ENCODE data around the gene ZNF679.
"Not testable (repeated sequence)": the region's sequence is repeated elsewhere in the genome, so short reads cannot be mapped to it uniquely, and the experiment has no call there.

ZNF679 gene

DNA sequence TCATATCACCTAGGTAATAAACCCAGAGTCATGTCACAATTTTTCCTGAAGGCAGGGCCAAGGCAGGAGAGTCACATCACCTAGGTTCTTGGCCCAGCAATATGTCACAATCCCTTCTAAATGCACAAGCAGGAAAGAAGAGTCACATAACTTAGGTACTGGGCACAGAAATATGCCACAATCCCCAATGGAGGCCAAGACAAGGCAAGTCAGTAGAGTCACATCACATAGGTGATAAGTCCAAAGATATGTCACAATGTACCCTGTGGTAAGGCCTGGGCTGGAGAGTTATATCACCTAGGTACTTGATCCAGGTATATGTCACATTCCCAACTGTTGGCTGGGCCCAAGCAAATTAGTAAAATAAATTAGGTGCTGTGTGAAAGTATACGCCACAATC lies at the start of gene ZNF679:
Gene ZNF679, plus strand, starts transcription at position 301 of the 400 bp plus-strand sequence. CDS start 20,644 bp downstream, outside the sequence.
- H3K27me3 Mint-ChIP-seq; H3K4me3 Mint-ChIP-seq; intact Hi-C loops (cut with micrococcal nuclease); H3K27ac Mint-ChIP-seq; H3K36me3 Mint-ChIP-seq (ENCODE audit: low read depth); H3K4me1 Mint-ChIP-seq (ENCODE audit: low read depth): not testable (repeated sequence)
- H3K9me3 Mint-ChIP-seq, result peaks cover 82% of the 10 kb centered on the region

DNA sequence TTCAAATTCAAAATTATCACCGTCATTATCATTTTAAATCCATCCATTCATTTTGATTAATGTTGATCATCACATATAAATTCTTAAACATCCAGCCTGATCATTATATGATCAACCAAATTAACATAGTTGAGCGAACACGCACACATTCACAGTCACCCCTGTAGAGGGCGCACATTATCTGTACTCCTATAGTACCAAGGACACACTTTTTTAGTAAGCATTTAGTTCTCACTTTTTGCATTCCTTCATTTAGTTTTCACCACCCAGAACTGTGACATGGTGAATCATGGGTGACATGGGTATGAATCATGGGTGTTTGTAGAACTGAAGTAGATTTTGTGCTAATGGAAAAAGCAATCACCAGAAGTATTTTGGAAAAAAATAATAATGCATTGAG lies 47.3 kb upstream of the ZNF679 start:
- peaks cover 10% of the 10 kb centered on the region for H3K27me3 Mint-ChIP-seq
- H3K9me3 Mint-ChIP-seq, result peaks cover 35% of the 10 kb centered on the region
- intact Hi-C loops (cut with micrococcal nuclease), result no loop called here
- no peaks in the 10 kb centered on the region for H3K36me3 Mint-ChIP-seq (ENCODE audit: low read depth)
- no peak overlapping the region for H3K27ac Mint-ChIP-seq
- H3K4me3 Mint-ChIP-seq, result no peak overlapping the region
- no peaks in the 10 kb centered on the region for H3K4me1 Mint-ChIP-seq (ENCODE audit: low read depth)

GRCh38 chr7:64181586-64181985 lies 46.7 kb upstream of the ZNF679 start:
- H3K4me3 Mint-ChIP-seq, result no peak overlapping the region
- no peaks in the 10 kb centered on the region for H3K36me3 Mint-ChIP-seq (ENCODE audit: low read depth)
- intact Hi-C loops (cut with micrococcal nuclease), result no loop called here
- no peak overlapping the region for H3K27ac Mint-ChIP-seq
- H3K9me3 Mint-ChIP-seq, result peaks cover 35% of the 10 kb centered on the region
- H3K27me3 Mint-ChIP-seq, result peaks cover 10% of the 10 kb centered on the region
- no peaks in the 10 kb centered on the region for H3K4me1 Mint-ChIP-seq (ENCODE audit: low read depth)

DNA sequence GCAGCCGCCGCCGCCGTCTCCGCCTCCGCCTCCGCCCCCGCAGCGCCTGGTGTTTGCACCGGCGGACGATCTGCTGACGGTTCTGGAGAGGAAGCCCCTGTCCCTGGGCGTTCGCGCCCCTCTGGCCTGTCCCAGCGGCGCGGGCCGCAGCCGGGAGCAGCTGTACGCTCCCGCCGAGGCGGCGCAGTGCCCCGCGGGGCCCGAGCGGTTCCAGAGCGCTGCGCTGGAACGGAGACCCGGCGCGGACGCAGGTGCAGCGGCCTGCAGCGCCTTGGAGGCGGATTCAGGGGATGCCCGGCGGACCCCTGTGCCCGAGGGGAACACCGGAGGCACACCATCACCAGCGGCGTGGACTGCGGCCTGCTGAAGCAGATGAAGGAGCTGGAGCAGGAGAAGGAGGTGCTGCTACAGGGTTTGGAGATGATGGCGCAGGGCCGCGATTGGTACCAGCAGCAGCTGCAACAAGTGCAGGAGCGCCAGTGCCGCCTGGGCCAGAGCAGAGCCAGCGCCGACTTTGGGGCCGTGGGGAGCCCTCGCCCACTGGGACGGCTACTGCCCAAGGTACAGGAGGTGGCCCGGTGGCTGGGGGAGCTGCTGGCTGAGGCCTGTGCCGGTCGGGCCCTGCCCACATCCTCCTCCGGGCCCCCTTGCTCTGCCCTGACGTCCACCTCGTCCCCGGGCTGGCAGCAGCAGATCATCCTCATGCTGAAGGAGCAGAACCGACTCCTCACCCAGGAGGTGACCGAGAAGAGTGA lies 46.1 kb upstream of the ZNF679 start:
- Mint-ChIP-seq H3K27ac (no peak overlapping the region), H3K4me3 (no peak overlapping the region), H3K9me3 (peaks cover 35% of the 10 kb centered on the region), H3K36me3 (ENCODE audit: low read depth) (no peaks in the 10 kb centered on the region), H3K4me1 (ENCODE audit: low read depth) (no peaks in the 10 kb centered on the region), H3K27me3 (peaks cover 10% of the 10 kb centered on the region)
- intact Hi-C loops (cut with micrococcal nuclease), result loop anchor here (2.0 kb wide), 1 partner anchor 443 kb away; no protein-coding TSS in a partner anchor

DNA sequence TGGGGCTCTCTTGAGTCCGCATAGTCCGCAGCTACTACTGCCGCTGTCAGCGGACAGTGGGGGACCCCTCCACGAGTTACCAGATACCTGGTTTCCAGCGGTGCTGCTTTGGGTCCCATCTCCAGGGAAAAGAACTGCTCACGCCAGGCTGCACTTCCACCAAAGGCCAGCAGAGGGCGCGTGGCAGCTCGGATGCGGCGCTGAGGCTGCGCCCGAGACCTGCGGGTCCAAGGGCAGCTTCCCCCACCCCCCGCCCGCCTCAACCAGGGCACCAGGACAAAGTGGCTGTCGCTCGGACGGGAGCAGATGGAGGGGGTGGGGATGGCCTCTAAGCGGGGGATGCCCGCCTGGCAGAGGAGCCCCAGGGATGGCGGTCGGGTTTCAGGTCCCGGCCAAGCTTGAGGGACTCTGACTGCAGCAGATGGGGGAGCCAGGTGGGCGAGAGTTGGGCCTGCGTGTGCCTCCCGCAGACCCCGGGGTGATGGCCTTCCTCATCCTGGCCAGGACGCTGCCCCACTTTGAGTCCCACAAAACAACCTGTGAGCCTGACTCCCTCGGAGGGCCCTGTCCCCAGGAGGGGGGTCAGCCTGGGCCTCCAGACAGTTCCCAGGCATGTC lies 45.0 kb upstream of the ZNF679 start:
- intact Hi-C loops (cut with micrococcal nuclease), result loop anchor here (2.0 kb wide), 1 partner anchor 442 kb away; no protein-coding TSS in a partner anchor
- Mint-ChIP-seq H3K36me3 (ENCODE audit: low read depth) (no peaks in the 10 kb centered on the region), H3K27ac (no peak overlapping the region), H3K9me3 (peaks cover 39% of the 10 kb centered on the region), H3K4me1 (ENCODE audit: low read depth) (no peaks in the 10 kb centered on the region), H3K27me3 (peaks cover 10% of the 10 kb centered on the region), H3K4me3 (no peak overlapping the region)

DNA sequence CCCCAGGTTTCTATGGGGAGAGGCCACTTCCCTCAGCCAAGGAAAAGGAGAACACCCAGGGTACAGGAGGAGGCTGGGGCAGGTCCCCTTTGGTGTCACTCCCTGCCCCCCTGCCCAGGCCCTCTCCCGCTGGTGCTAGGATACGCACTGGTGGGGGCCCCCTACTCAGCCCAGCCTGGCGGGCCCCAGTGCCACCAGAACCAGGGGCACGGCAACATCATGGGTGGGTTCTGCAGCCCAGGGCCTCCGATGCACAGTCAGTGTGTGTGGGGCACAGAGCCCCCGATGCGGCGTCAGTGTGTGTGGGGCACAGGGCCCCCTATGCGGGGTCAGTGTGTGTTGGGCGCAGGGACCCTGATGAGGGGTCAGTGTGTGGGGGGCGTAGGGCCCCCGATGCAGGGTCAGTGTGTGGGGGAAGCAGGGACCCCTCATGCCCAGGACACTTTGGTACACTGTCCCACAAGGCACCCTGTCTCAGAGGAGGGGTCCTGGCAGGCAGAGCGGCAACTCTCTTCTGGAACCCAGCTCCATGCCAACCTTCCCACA lies 44.4 kb upstream of the ZNF679 start:
- H3K4me3 Mint-ChIP-seq, result no peak overlapping the region
- H3K4me1 Mint-ChIP-seq (ENCODE audit: low read depth), result no peaks in the 10 kb centered on the region
- H3K27ac Mint-ChIP-seq, result no peak overlapping the region
- intact Hi-C loops (cut with micrococcal nuclease), result loop anchor here (2.0 kb wide), 1 partner anchor 441 kb away; no protein-coding TSS in a partner anchor
- H3K9me3 Mint-ChIP-seq, result peaks cover 36% of the 10 kb centered on the region
- H3K36me3 Mint-ChIP-seq (ENCODE audit: low read depth), result no peaks in the 10 kb centered on the region
- H3K27me3 Mint-ChIP-seq, result peaks cover 10% of the 10 kb centered on the region

DNA sequence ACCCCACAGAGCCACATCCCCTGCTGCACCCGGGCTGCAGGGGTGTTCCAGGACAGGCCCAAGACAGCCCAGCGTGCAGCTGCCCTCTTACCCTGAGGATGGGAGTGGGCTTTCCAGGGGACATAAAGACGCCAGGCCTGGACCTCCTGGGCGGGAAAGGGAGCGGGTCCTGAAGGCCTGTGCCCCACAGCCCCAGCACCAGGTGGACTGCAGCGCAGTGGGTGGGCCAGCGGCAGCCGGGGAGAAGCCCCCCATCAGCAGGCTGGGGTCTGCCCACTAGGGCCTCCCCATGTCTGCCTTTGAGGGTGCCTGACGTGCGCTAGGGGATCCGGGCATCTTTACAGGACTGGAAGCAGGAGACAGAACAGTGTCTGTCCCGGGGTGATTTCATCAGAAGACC lies 43.9 kb upstream of the ZNF679 start:
- Mint-ChIP-seq H3K27me3 (peaks cover 10% of the 10 kb centered on the region), H3K9me3 (peaks cover 36% of the 10 kb centered on the region), H3K4me3 (no peak overlapping the region), H3K27ac (no peak overlapping the region), H3K36me3 (ENCODE audit: low read depth) (no peaks in the 10 kb centered on the region), H3K4me1 (ENCODE audit: low read depth) (no peaks in the 10 kb centered on the region)
- intact Hi-C loops (cut with micrococcal nuclease), result no loop called here

GRCh38 chr7:64187408-64187807 lies 40.9 kb upstream of the ZNF679 start:
- Mint-ChIP-seq H3K9me3 (peaks cover 38% of the 10 kb centered on the region), H3K27me3 (peaks cover 5% of the 10 kb centered on the region), H3K4me3 (no peak overlapping the region), H3K4me1 (ENCODE audit: low read depth) (no peaks in the 10 kb centered on the region), H3K36me3 (ENCODE audit: low read depth) (no peaks in the 10 kb centered on the region), H3K27ac (no peak overlapping the region)
- intact Hi-C loops (cut with micrococcal nuclease), result no loop called here

GRCh38 chr7:64192148-64192704 lies 36.0 kb upstream of the ZNF679 start:
- intact Hi-C loops (cut with micrococcal nuclease), result no loop called here
- Mint-ChIP-seq H3K27ac (no peak overlapping the region), H3K36me3 (ENCODE audit: low read depth) (no peaks in the 10 kb centered on the region), H3K4me1 (ENCODE audit: low read depth) (no peaks in the 10 kb centered on the region), H3K4me3 (no peak overlapping the region), H3K27me3 (no peaks in the 10 kb centered on the region), H3K9me3 (peaks cover 55% of the 10 kb centered on the region)

DNA sequence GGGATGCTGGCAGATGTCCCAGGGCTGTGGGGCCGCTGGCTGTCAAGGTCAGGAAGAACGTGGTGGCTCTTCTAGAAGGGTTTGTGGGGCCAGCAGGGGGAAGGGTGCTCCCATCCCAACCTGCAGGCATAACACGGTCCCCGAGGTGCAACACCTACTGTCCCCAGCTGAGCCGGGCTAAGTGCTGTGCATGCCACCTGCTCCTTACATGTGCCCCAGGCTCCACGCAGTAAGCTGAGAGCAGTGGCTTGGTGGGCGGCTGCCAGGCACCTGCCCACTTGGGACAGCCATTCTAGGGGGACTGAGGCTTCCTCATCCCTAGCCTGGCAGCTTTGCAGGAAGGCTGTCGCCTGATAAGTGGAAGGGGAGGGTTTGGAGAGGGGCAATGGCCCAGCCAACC lies 35.5 kb upstream of the ZNF679 start:
- Mint-ChIP-seq H3K27me3 (no peaks in the 10 kb centered on the region), H3K9me3 (peaks cover 52% of the 10 kb centered on the region), H3K4me1 (ENCODE audit: low read depth) (no peaks in the 10 kb centered on the region), H3K27ac (no peak overlapping the region), H3K4me3 (no peak overlapping the region), H3K36me3 (ENCODE audit: low read depth) (no peaks in the 10 kb centered on the region)
- intact Hi-C loops (cut with micrococcal nuclease), result no loop called here

- Mint-ChIP-seq H3K4me3 (no peak within 1 kb of the TSS), H3K9me3 (peaks cover 79% of the 10 kb centered on the region), H3K27ac (no peak within 1 kb of the TSS), H3K4me1 (ENCODE audit: low read depth) (no peaks in the 10 kb centered on the region), H3K27me3 (no peaks in the 10 kb centered on the region), H3K36me3 (ENCODE audit: low read depth) (no peaks in the 10 kb centered on the region)
- intact Hi-C loops (cut with micrococcal nuclease), result no loop called here
Measured at GRCh38 chr7:64206903-64207302, 21.4 kb upstream of the ZNF679 start, which contains the start of gene ZNF735. ZNF735 (plus strand) TSS chr7:64207203; CDS start chr7:64207203, 0 bp downstream.

DNA sequence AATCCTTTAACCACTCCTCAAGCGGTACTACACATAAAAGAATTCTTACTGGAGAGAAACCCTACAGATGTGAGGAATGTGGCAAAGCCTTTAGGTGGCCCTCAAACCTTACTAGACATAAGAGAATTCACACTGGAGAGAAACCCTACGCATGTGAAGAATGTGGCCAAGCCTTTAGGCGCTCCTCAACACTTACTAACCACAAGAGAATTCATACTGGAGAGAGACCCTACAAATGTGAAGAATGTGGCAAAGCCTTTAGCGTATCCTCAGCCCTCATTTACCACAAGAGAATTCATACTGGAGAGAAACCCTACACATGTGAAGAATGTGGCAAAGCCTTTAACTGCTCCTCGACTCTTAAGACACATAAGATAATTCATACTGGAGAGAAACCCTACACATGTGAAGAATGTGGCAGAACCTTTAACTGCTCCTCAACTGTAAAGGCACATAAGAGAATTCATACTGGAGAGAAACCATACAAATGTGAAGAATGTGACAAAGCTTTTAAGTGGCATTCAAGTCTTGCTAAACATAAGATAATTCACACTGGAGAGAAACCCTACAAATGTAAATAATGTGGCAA lies 8.5 kb upstream of the ZNF679 start:
- H3K4me3 Mint-ChIP-seq; intact Hi-C loops (cut with micrococcal nuclease); H3K4me1 Mint-ChIP-seq (ENCODE audit: low read depth); H3K27me3 Mint-ChIP-seq; H3K27ac Mint-ChIP-seq; H3K36me3 Mint-ChIP-seq (ENCODE audit: low read depth): not testable (repeated sequence)
- H3K9me3 Mint-ChIP-seq, result peaks cover 71% of the 10 kb centered on the region

GRCh38 chr7:64223366-64223765 lies 4.9 kb upstream of the ZNF679 start:
- intact Hi-C loops (cut with micrococcal nuclease), result no loop called here
- H3K27ac Mint-ChIP-seq, result no peak overlapping the region

More at GRCh38 chr7:64223366-64223765, 4.9 kb upstream of the ZNF679 start:
- no peaks in the 10 kb centered on the region for H3K36me3 Mint-ChIP-seq (ENCODE audit: low read depth)
- H3K4me1 Mint-ChIP-seq (ENCODE audit: low read depth), result no peaks in the 10 kb centered on the region
- H3K27me3 Mint-ChIP-seq, result no peaks in the 10 kb centered on the region
- H3K9me3 Mint-ChIP-seq, result peaks cover 85% of the 10 kb centered on the region
- H3K4me3 Mint-ChIP-seq, result no peak overlapping the region

All from dendritic cell treated with granulocyte-macrophage colony-stimulating factor and Interleukin-4, amounts not matched to agents 40 ng/mL and 50 ng/mL, for 4 days (primary cell).